ENCODE data around the gene COPE.

The COPE gene

GRCh38 chr19:18878858-18879578, 40.2 kb downstream of the COPE start:
- no peaks in the 10 kb centered on the region; the same call in 1 of the 2 replicates for H3K36me3 ChIP-seq (ENCODE audit: insufficient read depth, low read length)
- H3K9me3 ChIP-seq (ENCODE audit: control insufficient read depth, insufficient read depth, low read length), result no peaks in the 10 kb centered on the region
- no peaks in the 10 kb centered on the region; the same call in 1 of the 2 replicates for H3K4me1 ChIP-seq (ENCODE audit: insufficient read depth, low read length)
- no peak overlapping the region for H3K9ac ChIP-seq (ENCODE audit: low read depth, low read length)

DNA sequence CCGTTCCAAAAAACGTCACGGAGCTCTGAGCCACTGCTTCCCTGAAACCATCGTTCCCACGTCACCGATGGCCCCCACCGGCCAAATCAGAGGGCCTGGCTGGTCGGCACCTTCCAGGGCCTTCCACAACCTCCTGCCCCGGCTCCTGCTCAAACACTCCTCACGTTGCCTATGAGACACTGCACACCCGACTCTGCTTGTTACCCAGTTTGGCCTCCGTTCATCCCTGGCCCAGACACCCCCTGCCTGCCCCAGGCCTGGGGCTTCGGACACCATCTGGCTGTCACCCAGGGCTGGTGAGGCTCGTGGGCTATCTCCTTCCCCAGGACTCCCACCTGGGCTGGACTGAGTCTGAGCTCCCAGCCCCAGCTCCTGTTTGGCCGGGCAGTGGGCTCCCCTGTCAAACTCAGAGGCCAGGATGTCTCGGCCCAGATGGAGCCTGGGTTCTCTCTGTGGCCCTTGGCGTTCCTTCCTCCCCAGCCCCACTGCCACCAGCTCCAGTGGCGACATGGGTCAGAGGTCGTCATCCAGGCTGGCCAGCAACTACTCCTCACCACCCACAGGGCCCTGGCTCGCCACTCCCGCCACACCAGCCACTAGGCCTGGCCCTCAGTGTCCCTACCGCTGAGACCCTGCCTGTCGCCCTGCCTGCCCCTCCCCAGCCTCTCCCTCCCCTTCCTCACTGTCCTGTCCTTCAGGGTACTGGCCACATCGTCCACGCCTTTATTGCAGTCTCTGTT, 41.0 kb downstream of the COPE start:
- Histone ChIP-seq H3K9me3 (ENCODE audit: control insufficient read depth, insufficient read depth, low read length) (no peaks in the 10 kb centered on the region), H3K9ac (ENCODE audit: low read depth, low read length) (no peak overlapping the region), H3K36me3 (ENCODE audit: insufficient read depth, low read length) (no peaks in the 10 kb centered on the region), H3K4me1 (ENCODE audit: insufficient read depth, low read length) (no peaks in the 10 kb centered on the region; the same call in 1 of the 2 replicates)

GRCh38 chr19:18876865-18877264, 42.3 kb downstream of the COPE start:
- no peaks in the 10 kb centered on the region; the same call in 1 of the 2 replicates for H3K4me1 ChIP-seq (ENCODE audit: insufficient read depth, low read length)
- H3K36me3 ChIP-seq (ENCODE audit: insufficient read depth, low read length), result no peaks in the 10 kb centered on the region
- no peak overlapping the region for H3K9ac ChIP-seq (ENCODE audit: low read depth, low read length)
- no peaks in the 10 kb centered on the region for H3K9me3 ChIP-seq (ENCODE audit: control insufficient read depth, insufficient read depth, low read length)

DNA sequence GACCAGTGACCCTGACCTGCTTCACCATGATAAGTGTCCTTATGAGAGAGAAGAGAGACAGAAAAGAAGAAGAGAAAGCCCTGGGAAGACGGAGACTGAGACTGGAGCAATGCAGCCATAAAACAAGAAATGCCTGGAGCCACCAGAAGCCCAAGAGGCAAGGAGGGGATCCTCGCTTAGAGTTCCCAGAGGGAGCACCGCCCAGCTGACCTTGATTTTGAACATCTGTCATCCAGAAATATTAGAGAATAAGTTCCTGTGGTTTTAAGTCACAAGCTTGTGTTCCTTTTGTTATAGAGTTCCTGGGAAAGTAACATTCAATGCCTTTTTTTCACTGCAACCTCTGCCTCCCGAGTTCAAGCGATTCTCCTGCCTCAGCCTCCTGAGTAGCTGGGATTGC, 43.5 kb downstream of the COPE start:
- Histone ChIP-seq H3K4me1 (ENCODE audit: insufficient read depth, low read length) (no peaks in the 10 kb centered on the region; the same call in 1 of the 2 replicates), H3K36me3 (ENCODE audit: insufficient read depth, low read length) (no peaks in the 10 kb centered on the region; the same call in 1 of the 2 replicates)

GRCh38 chr19:18871543-18871942, 47.6 kb downstream of the COPE start:
- Histone ChIP-seq H3K9me3 (ENCODE audit: control insufficient read depth, insufficient read depth, low read length) (no peaks in the 10 kb centered on the region), H3K4me1 (ENCODE audit: insufficient read depth, low read length) (no peaks in the 10 kb centered on the region; the same call in 1 of the 2 replicates), H3K9ac (ENCODE audit: low read depth, low read length) (no peak overlapping the region), H3K36me3 (ENCODE audit: insufficient read depth, low read length) (no peaks in the 10 kb centered on the region; the same call in 1 of the 2 replicates)

More for the DNA sequence above, 43.5 kb downstream of the COPE start:
- no peak overlapping the region for H3K9ac ChIP-seq (ENCODE audit: low read depth, low read length)
- no peaks in the 10 kb centered on the region for H3K9me3 ChIP-seq (ENCODE audit: control insufficient read depth, insufficient read depth, low read length)

GRCh38 chr19:18870531-18871172, 48.5 kb downstream of the COPE start:
- peaks cover under 1% of the 10 kb centered on the region; the same call in 1 of the 2 replicates for H3K36me3 ChIP-seq (ENCODE audit: insufficient read depth, low read length)
- no peaks in the 10 kb centered on the region for H3K9me3 ChIP-seq (ENCODE audit: control insufficient read depth, insufficient read depth, low read length)
- H3K4me1 ChIP-seq (ENCODE audit: insufficient read depth, low read length), result no peaks in the 10 kb centered on the region; the same call in 1 of the 2 replicates
- H3K9ac ChIP-seq (ENCODE audit: low read depth, low read length), result no peak overlapping the region

DNA sequence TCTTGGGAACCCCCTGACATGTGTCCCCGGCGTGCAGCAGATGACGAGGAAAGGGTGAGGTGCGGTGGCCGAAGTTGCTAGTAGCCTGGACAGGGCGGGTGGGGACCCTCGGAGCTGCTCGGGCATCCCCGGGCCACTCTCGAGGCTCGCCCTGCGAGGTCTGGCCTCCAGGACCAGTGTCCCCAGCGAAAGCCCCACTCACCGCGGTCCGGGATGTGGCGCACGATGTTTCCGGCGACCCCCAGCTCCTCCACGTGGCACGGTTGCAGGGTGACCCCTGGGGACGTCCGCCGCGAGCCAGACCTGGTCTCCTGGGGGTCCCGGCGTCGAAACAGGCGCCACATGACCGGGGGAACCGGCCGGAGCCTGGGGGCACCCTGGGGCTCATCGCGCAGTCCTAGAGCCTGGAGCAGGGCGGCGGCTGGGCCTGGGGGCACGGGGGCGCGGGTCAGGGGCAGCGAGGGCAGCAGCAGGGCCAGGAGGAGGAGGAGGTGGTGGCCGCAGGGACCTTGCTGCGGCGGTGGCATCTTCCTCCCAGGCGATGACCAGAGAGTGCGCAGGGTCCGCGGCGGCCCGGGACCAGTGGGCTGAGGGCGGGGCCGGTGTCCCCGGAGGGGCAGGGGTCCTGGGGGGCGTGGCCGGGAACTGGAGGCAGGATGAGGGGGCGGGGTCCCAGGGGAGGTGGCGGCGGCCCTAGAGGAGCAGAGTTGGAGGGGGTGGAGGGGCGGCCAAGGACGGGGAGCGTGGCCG, 49.2 kb downstream of the COPE start:
- H3K9me3 ChIP-seq (ENCODE audit: control insufficient read depth, insufficient read depth, low read length), result no peaks in the 10 kb centered on the region
- H3K9ac ChIP-seq (ENCODE audit: low read depth, low read length), result no peak overlapping the region; the same call in 1 of the 2 replicates
- H3K36me3 ChIP-seq (ENCODE audit: insufficient read depth, low read length), result peaks cover 3% of the 10 kb centered on the region; the same call in 1 of the 2 replicates
- H3K4me1 ChIP-seq (ENCODE audit: insufficient read depth, low read length), result no peaks in the 10 kb centered on the region; the same call in 1 of the 2 replicates

DNA sequence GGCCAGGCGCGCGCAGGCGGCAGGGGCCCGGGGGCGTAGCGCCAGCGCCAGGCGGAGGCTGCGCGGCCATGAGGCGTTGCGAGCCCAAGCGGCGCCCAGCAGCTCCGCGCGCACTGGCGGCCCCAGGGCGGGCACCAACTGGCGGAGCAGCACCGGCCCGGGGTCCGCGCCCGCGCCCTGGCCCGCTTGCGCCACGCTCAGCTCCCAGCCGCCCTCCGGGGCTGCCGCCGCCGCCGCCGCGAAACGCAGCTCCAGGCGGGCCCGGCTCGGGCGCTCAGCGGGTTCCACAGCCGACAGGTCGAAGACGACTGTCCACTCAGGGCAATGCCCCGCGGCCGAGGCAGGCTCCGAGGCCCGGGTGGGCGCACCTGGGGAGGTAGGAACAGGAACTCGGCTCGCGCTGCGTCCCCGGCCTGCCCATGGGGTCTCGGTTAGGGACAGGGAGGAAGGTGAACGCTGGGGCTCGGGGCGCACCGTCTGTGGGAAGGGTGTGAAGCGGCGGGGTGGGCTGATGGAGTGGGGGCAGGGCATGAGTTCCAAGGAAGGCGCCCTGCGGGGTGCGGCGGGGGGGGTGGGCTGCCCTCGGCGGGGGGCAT, 50.1 kb downstream of the COPE start:
- Histone ChIP-seq H3K9me3 (ENCODE audit: control insufficient read depth, insufficient read depth, low read length) (no peaks in the 10 kb centered on the region), H3K36me3 (ENCODE audit: insufficient read depth, low read length) (peaks cover 3% of the 10 kb centered on the region; the same call in 1 of the 2 replicates), H3K4me1 (ENCODE audit: insufficient read depth, low read length) (no peaks in the 10 kb centered on the region; the same call in 1 of the 2 replicates), H3K9ac (ENCODE audit: low read depth, low read length) (no peak overlapping the region)

DNA sequence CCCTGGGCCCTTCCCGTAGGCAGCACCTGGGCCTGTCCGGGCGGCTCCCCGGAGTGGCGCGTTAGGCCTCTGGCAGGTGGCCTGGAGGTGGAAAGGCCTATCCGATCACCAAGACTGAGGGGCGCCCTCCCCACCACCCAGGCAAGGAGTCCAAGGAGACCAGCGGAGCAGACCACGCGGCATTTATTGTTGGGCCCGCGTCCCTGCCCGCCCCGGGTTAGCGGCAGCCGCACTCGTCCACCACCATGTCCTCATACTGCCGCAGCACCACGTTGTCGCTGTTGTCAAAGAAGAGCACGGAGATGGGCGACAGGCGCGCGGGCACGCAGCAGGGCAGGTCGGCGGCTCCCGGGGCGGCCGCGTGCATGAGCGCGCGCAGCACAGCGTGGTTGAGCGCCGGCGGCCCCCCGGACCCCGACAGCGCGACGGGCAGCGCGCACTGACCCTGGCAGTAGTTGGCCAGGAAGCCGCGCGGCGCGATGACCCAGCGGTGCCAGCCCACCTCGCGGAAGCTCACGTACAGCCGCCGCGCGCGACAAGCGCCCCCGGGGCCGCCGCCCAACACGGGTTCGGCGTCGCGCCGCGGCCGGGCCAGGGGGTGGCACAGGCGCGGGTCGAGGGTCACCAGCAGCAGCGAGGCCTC, 50.7 kb downstream of the COPE start:
- Histone ChIP-seq H3K9ac (ENCODE audit: low read depth, low read length) (no peak overlapping the region), H3K4me1 (ENCODE audit: insufficient read depth, low read length) (no peaks in the 10 kb centered on the region; the same call in 1 of the 2 replicates), H3K36me3 (ENCODE audit: insufficient read depth, low read length) (peaks cover 3% of the 10 kb centered on the region; the same call in 1 of the 2 replicates), H3K9me3 (ENCODE audit: control insufficient read depth, insufficient read depth, low read length) (no peaks in the 10 kb centered on the region)

GRCh38 chr19:18867751-18868150, 51.4 kb downstream of the COPE start:
- H3K9ac ChIP-seq (ENCODE audit: low read depth, low read length), result no peak overlapping the region
- H3K4me1 ChIP-seq (ENCODE audit: insufficient read depth, low read length), result no peaks in the 10 kb centered on the region; the same call in 1 of the 2 replicates
- peaks cover 3% of the 10 kb centered on the region; the same call in 1 of the 2 replicates for H3K36me3 ChIP-seq (ENCODE audit: insufficient read depth, low read length)
- H3K9me3 ChIP-seq (ENCODE audit: control insufficient read depth, insufficient read depth, low read length), result no peaks in the 10 kb centered on the region

GRCh38 chr19:18867199-18867598, 52.0 kb downstream of the COPE start:
- H3K9ac ChIP-seq (ENCODE audit: low read depth, low read length), result no peak overlapping the region
- H3K4me1 ChIP-seq (ENCODE audit: insufficient read depth, low read length), result no peaks in the 10 kb centered on the region; the same call in 1 of the 2 replicates
- no peaks in the 10 kb centered on the region for H3K9me3 ChIP-seq (ENCODE audit: control insufficient read depth, insufficient read depth, low read length)
- peaks cover 3% of the 10 kb centered on the region for H3K36me3 ChIP-seq (ENCODE audit: insufficient read depth, low read length)

GRCh38 chr19:18866800-18867123, 52.4 kb downstream of the COPE start:
- peaks cover 3% of the 10 kb centered on the region for H3K36me3 ChIP-seq (ENCODE audit: insufficient read depth, low read length)
- no peak overlapping the region for H3K9ac ChIP-seq (ENCODE audit: low read depth, low read length)
- no peaks in the 10 kb centered on the region; the same call in 1 of the 2 replicates for H3K4me1 ChIP-seq (ENCODE audit: insufficient read depth, low read length)
- H3K9me3 ChIP-seq (ENCODE audit: control insufficient read depth, insufficient read depth, low read length), result no peaks in the 10 kb centered on the region
